HEK293 (cell line): Measurements from ENCODE around the gene PNRC1.

Experiments
- CTCF ChIA-PET: fragments of 350-600 bp; formaldehyde crosslinking; extraction: SDS; loops from one replicate; lab custom pipeline; 2021; ENCODE audit warnings: antibody characterized with exemption; lab: Yijun Ruan, JAX
- POLR2A ChIA-PET: fragments of 300-600 bp; formaldehyde crosslinking; extraction: SDS; loops from one replicate; lab custom pipeline; 2020; ENCODE audit warnings: antibody characterized with exemption, inconsistent platforms; lab: Yijun Ruan, JAX
- H3K27ac ChIP-seq: fragments of 200-500 bp; sonication (Bioruptor generic); 2 replicates; pipeline ENCODE4 v1.5.1; 2014; ENCODE audit warnings: low read depth, low read length, control low read depth, inconsistent platforms; ENCODE audit errors: extremely low read depth
- H3K36me3 ChIP-seq, 2 experiments: fragments of 200-500 bp in 1 of 2; sonication (Bioruptor generic) in 1 of 2; 1 replicate in 1 of 2; 2 replicates in 1 of 2; pipeline ENCODE4 v1.5.1; 2014 to 2017; ENCODE audit warnings: inconsistent platforms in 2 of 2, low read length in 2 of 2; ENCODE audit not compliant: control insufficient read depth in 2 of 2, insufficient read depth in 1 of 2
- H3K4me1 ChIP-seq: fragments of 200-500 bp; sonication (Bioruptor generic); 2 replicates; pipeline ENCODE4 v1.5.1; 2014; ENCODE audit warnings: mild to moderate bottlenecking, low read length, inconsistent platforms; ENCODE audit not compliant: control insufficient read depth, insufficient read depth
- H3K4me3 ChIP-seq: 2 replicates; pipeline ENCODE4 v1.5.1; 2011; ENCODE audit warnings: low read depth, mild to moderate bottlenecking, control low read depth, low read length, moderate library complexity
- H3K9me3 ChIP-seq: fragments of 200-500 bp; sonication (Bioruptor generic); 2 replicates; pipeline ENCODE4 v1.5.1; 2014; ENCODE audit warnings: low read depth, low read length, inconsistent platforms; ENCODE audit not compliant: control insufficient read depth, insufficient read depth
- BCL11A ChIP-seq: fragments of 450-650 bp; formaldehyde crosslinking; IDR thresholded peaks from 2 replicates; pipeline ENCODE4 v1.5.1; 2016; ENCODE audit warnings: low read depth, missing biosample characterization, missing genetic modification characterization
- GLI2 ChIP-seq: fragments of 450-650 bp; formaldehyde crosslinking; IDR thresholded peaks from 2 replicates; pipeline ENCODE4; 2017; ENCODE audit warnings: missing biosample characterization, missing genetic modification characterization, low read depth, borderline replicate concordance
- HOXA7 ChIP-seq: sonication (generic); formaldehyde crosslinking; IDR thresholded peaks from 2 replicates; pipeline ENCODE4 v1.8.1; 2022; ENCODE audit warnings: missing genetic modification reagents, borderline replicate concordance
- MZF1 ChIP-seq: fragments of 450-650 bp; formaldehyde crosslinking; IDR thresholded peaks from 2 replicates; pipeline ENCODE4 v1.5.1; 2017; ENCODE audit warnings: missing biosample characterization, missing genetic modification characterization, borderline replicate concordance
- PRDM1 ChIP-seq: fragments of 450-650 bp; formaldehyde crosslinking; IDR thresholded peaks from 2 replicates; pipeline ENCODE4; 2016; ENCODE audit warnings: missing biosample characterization, missing genetic modification characterization
- PRDM6 ChIP-seq: fragments of 450-650 bp; formaldehyde crosslinking; IDR thresholded peaks from 2 replicates; pipeline ENCODE4 v1.5.1; 2017; ENCODE audit warnings: missing biosample characterization, missing genetic modification characterization
- SALL2 ChIP-seq: fragments of 450-650 bp; formaldehyde crosslinking; IDR thresholded peaks from 2 replicates; pipeline ENCODE4 v1.5.0; 2017; ENCODE audit warnings: missing biosample characterization, mild to moderate bottlenecking, missing genetic modification characterization, borderline replicate concordance
- SCRT1 ChIP-seq: fragments of 450-650 bp; formaldehyde crosslinking; IDR thresholded peaks from 2 replicates; pipeline ENCODE4 v1.5.1; 2016; ENCODE audit warnings: missing biosample characterization, missing genetic modification characterization, borderline replicate concordance
- TRIM28 ChIP-seq: IDR thresholded peaks from 2 replicates; pipeline ENCODE4 v1.6.1; 2011; ENCODE audit warnings: low read length, control low read depth, borderline replicate concordance
- WT1 ChIP-seq: fragments of 450-650 bp; formaldehyde crosslinking; IDR thresholded peaks from 2 replicates; pipeline ENCODE4 v1.5.1; 2016; ENCODE audit warnings: missing biosample characterization, missing genetic modification characterization
- ZBTB17 ChIP-seq: fragments of 450-650 bp; formaldehyde crosslinking; IDR thresholded peaks from 2 replicates; pipeline ENCODE4 v1.5.1; 2016; ENCODE audit warnings: missing biosample characterization, missing genetic modification characterization
- ZNF2 ChIP-seq: fragments of 450-650 bp; formaldehyde crosslinking; IDR thresholded peaks from 2 replicates; pipeline ENCODE4 v1.5.1; 2016; ENCODE audit warnings: missing biosample characterization, missing genetic modification characterization
- ZNF266 ChIP-seq: fragments of 450-650 bp; formaldehyde crosslinking; IDR thresholded peaks from 2 replicates; pipeline ENCODE4 v1.5.1; 2016; ENCODE audit warnings: missing biosample characterization, missing genetic modification characterization, low read depth
- ZNF274 ChIP-seq, 2 experiments: fragments of 200-500 bp in 1 of 2; fragments of 450-650 bp in 1 of 2; sonication (Bioruptor generic) in 1 of 2; formaldehyde crosslinking in 1 of 2; IDR thresholded peaks; 2 replicates each; pipeline versions ENCODE4 v1.5.1 to v1.6.1; 2014 to 2016; ENCODE audit warnings: borderline replicate concordance in 1 of 2, inconsistent platforms in 1 of 2, low read length in 1 of 2, missing biosample characterization in 1 of 2, missing genetic modification characterization in 1 of 2
- ZNF292 ChIP-seq: fragments of 450-650 bp; formaldehyde crosslinking; IDR thresholded peaks from 2 replicates; pipeline ENCODE4 v1.5.1; 2016; ENCODE audit warnings: low read depth, missing biosample characterization, missing genetic modification characterization, borderline replicate concordance
- ZNF350 ChIP-seq: fragments of 450-650 bp; formaldehyde crosslinking; IDR thresholded peaks from 2 replicates; pipeline ENCODE4 v1.5.0; 2017; ENCODE audit warnings: missing biosample characterization, mild to moderate bottlenecking, missing genetic modification characterization
- ZNF624 ChIP-seq: fragments of 450-650 bp; formaldehyde crosslinking; IDR thresholded peaks from 2 replicates; pipeline ENCODE4 v1.5.1; 2017; ENCODE audit warnings: missing biosample characterization, missing genetic modification characterization
- ZNF660 ChIP-seq: fragments of 450-650 bp; IDR thresholded peaks from 2 replicates; pipeline ENCODE4 v1.5.1; 2018; ENCODE audit warnings: missing biosample characterization, mild to moderate bottlenecking, missing genetic modification characterization
- ZNF776 ChIP-seq: fragments of 450-650 bp; formaldehyde crosslinking; IDR thresholded peaks from 2 replicates; pipeline ENCODE4 v1.5.0; 2017; ENCODE audit warnings: missing biosample characterization, missing genetic modification characterization, borderline replicate concordance
- TF ChIP-seq, protein P1 (sequence below): fragments of 450-650 bp; formaldehyde crosslinking; IDR thresholded peaks from 2 replicates; pipeline ENCODE4 v1.5.1; 2016; ENCODE audit warnings: missing biosample characterization, missing genetic modification characterization

Gene PNRC1

GRCh38 chr6:89048288-89048923 is 32.1 kb upstream of the PNRC1 start (continued):
- no peak for TF ChIP-seq ZNF350 (tag by site-specific recombination)
- no peak for TF ChIP-seq ZNF624 (tag by site-specific recombination)
- TF ChIP-seq, all 188 proteins: peak for 7

- no peaks in the 10 kb centered on the region for H3K9me3 ChIP-seq
- peaks cover 11% of the 10 kb centered on the region for H3K4me1 ChIP-seq
- no peaks in the 10 kb centered on the region for H3K36me3 ChIP-seq
- POLR2A ChIA-PET, result no interaction called here
- TF ChIP-seq TRIM28 (0 out of 2 replicates have a peak, but pooled peaks have one; percentile 20), PRDM1 (no peak), SCRT1 (tag by site-specific recombination) (no peak), ZBTB17 (peak; percentile 84)
- H3K4me3 ChIP-seq, result no peak overlapping the region
- H3K27ac ChIP-seq, result no peak overlapping the region
- CTCF ChIA-PET, result no interaction called here
Measured at GRCh38 chr6:89048985-89049384, 31.6 kb upstream of the PNRC1 start.

GRCh38 chr6:89050155-89050554 is 30.4 kb upstream of the PNRC1 start:
- CTCF ChIA-PET, result interaction anchor here (0.5 to 0.7 kb wide), 3 partner anchors 115 to 514 kb away, joined by 3 read pairs; no protein-coding TSS in a partner anchor

DNA sequence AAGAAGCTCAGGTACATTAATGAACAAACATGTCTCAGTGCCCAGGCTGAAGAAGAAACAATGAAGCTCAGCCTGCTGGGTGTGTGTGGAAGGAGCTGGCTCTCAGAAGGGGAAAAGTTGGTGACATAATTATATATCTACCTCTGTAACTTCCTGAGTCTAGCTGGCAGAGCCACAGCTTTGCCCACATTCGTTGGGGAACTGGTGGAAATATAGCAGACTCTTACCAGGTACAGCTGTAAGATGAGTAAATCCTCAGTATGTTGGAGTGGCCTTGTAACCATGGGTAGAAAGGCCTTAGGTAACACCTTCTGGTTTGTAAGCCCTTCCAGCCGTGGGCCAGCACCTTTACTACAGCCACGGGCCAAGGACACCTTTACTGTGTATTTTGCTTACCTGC is 29.9 kb upstream of the PNRC1 start:
- POLR2A ChIA-PET, result no interaction called here
- CTCF ChIA-PET, result interaction anchor here (0.5 to 0.7 kb wide), 2 partner anchors 318 to 513 kb away, joined by 3 read pairs; no protein-coding TSS in a partner anchor
- TF ChIP-seq BCL11A (tag by site-specific recombination), result no peak
- TF ChIP-seq ZNF292, result no peak
- no peak for TF ChIP-seq ZNF660 (tag by site-specific recombination)
- TF ChIP-seq ZNF274 (IDR thresholded peaks at IDR 0.05; ENCODE audit: low read length), result no peak
- no peak for TF ChIP-seq ZNF274 (tag by site-specific recombination; IDR thresholded peaks at IDR 0.05; ENCODE audit: borderline replicate concordance)
- TF ChIP-seq ZNF776 (tag by site-specific recombination), result no peak
- no peak for TF ChIP-seq ZNF266 (tag by site-specific recombination)
- TF ChIP-seq ZNF2 (tag by site-specific recombination), result no peak
- no peak for TF ChIP-seq GLI2 (tag by site-specific recombination)
- TF ChIP-seq, protein P1, sequence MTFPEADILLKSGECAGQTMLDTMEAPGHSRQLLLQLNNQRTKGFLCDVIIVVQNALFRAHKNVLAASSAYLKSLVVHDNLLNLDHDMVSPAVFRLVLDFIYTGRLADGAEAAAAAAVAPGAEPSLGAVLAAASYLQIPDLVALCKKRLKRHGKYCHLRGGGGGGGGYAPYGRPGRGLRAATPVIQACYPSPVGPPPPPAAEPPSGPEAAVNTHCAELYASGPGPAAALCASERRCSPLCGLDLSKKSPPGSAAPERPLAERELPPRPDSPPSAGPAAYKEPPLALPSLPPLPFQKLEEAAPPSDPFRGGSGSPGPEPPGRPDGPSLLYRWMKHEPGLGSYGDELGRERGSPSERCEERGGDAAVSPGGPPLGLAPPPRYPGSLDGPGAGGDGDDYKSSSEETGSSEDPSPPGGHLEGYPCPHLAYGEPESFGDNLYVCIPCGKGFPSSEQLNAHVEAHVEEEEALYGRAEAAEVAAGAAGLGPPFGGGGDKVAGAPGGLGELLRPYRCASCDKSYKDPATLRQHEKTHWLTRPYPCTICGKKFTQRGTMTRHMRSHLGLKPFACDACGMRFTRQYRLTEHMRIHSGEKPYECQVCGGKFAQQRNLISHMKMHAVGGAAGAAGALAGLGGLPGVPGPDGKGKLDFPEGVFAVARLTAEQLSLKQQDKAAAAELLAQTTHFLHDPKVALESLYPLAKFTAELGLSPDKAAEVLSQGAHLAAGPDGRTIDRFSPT (tag by site-specific recombination), result no peak
- TF ChIP-seq SALL2 (tag by site-specific recombination), result no peak
- no peak for TF ChIP-seq PRDM6 (tag by site-specific recombination)
- TF ChIP-seq MZF1, result no peak
- Histone ChIP-seq H3K4me1 (peaks cover 11% of the 10 kb centered on the region), H3K9me3 (no peaks in the 10 kb centered on the region), H3K4me3 (no peak overlapping the region), H3K36me3 (no peaks in the 10 kb centered on the region), H3K27ac (no peak overlapping the region)

More at GRCh38 chr6:89050155-89050554, 30.4 kb upstream of the PNRC1 start:
- TF ChIP-seq HOXA7, result no peak
- no peak for TF ChIP-seq WT1 (tag by site-specific recombination)
- Histone ChIP-seq H3K9me3 (no peaks in the 10 kb centered on the region), H3K36me3 (no peaks in the 10 kb centered on the region), H3K4me1 (peaks cover 11% of the 10 kb centered on the region), H3K27ac (no peak overlapping the region), H3K4me3 (no peak overlapping the region)
- POLR2A ChIA-PET, result interaction anchor here (0.5 kb wide), 1 partner anchor 36 kb away, joined by 5 read pairs; no protein-coding TSS in a partner anchor
